HK-2 (cell line): Measurements from ENCODE around the gene ZNF625.

Source experiments
- DNase-seq: peaks from one replicate; pipeline ENCODE4 v3.0.0-alpha.2; 2018; ENCODE audit not compliant: unreplicated experiment

Gene ZNF625

DNA sequence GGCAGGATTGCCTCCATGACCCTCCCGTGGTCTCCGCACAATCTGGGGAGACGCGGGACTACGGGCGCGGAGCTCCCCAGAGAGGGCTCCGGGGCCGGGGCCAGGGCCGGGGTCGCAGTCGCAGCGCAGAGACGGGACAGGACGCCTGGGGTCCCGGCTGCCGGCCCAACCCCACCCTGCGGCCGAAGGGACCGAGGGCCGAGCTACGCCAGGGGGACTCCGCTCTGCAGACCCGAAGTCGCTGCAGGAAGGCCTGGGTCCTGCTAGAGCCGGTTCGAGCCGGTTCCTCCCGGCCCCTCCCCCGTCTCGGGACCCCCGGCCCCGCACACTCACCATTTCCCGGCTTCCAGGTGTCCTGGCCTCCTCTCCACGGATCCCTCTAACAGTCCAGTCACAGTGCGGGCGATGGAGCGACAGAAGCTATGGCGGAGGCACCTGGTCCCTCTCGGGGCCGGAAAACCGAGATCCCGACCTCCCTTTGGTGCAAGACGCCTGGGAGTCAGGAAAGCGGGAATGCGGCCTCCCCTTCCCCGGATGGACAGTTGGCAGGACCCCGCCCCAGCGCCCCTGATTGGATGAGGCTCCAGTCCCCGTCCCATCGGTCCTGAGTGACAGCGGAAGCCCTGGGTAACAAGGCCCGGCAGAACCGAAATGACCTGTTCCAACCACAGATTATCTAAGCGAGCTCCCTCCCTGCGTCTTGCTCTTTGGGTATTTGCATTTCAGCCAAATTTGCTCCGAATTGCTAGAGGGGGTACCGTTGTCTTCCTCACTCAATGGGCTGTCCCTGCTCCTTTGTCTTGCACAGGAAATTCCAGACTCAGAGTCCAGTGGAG, at the start of gene ZNF625:
Gene ZNF625 (minus strand): TSS at position 512 of the 836 bp plus-strand sequence. CDS start 176 bp downstream, at position 336.
- peak; percentile 91 for DNase-seq

DNA sequence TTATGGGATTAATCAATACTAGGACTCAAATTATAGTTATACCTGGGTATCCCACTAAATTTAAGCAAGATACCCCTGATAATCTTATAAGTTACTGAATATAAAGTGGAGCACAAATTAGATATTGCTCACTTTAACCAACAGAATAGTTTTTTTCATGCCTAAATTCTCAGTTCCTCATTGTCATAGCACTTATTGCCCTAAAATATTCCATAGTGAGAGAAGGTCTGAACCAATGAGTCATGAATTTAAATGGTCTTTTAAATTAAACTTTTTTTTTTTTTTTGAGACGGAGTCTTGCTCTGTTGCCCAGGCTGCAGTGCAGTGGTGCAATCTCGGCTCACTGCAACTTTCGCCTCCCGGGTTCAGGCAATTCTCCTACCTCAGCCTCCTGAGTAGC, 48.8 kb upstream of the ZNF625 start:
- no peak for DNase-seq

DNA sequence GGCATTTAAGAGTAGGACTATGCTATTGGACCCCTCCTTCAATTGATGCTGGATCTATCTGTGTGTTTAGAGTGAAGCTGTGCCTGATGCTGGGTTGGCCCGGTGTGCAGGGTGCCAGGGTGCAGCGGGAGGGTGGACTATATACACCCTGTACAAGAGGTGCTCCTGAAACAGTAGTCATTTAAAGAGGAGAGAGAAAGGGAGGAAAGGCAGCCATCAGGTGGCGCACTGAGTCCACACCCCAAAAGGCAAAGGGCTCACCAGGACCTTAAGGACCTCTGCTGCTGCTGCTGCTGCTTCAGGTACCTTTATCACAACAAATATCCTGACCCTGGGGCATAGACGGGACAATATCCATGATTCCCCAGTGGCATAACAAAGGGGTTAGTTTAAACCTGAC, 45.7 kb upstream of the ZNF625 start:
- DNase-seq = no peak

DNA sequence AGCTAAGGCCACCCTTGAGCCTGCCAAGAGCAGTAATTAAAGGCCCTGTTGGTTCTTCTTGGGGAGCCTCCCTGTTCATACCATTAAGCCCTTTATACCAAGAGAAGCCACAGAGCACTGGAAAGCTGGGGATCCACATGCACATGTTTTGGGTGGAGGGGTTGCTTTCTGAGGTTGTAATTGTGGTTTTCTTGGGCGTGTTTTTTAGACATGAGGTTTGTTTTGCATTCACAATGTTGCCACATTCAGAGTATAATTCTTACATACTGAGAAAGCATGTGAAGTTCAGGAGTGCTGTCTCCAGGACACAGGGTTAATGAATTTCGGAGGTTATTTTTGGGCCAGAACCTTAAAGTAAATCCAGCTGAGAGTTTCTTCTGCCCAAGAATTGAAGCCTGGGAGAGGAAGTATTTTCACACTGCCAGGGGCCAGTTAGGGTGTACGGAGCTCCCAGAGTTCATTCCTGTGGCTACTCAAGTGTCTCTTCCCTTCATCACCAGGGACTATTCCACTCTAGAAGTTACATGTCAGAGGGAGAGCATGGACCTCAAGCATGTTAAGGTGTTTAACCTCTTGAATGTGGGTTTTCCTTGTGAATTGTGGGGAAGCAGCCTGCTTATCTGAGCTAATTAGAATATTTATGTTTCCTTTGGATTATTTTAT, 43.4 kb upstream of the ZNF625 start:
- DNase-seq = no peak

GRCh38 chr19:12198136-12198535, 41.6 kb upstream of the ZNF625 start:
- no peak for DNase-seq

GRCh38 chr19:12194827-12195731, 38.5 kb upstream of the ZNF625 start:
- peak; percentile 50 for DNase-seq

DNA sequence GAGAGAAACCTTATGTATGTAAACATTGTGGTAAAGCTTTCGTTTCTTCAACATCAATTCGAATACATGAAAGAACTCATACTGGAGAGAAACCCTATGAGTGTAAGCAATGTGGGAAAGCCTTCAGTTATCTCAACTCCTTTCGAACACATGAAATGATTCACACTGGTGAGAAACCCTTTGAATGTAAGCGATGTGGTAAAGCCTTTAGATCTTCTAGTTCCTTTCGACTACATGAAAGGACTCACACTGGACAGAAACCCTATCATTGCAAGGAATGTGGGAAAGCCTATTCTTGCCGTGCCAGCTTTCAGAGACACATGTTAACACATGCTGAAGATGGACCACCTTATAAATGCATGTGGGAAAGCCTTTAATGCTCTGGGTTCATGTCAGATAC, 31.1 kb upstream of the ZNF625 start:
- no peak for DNase-seq

DNA sequence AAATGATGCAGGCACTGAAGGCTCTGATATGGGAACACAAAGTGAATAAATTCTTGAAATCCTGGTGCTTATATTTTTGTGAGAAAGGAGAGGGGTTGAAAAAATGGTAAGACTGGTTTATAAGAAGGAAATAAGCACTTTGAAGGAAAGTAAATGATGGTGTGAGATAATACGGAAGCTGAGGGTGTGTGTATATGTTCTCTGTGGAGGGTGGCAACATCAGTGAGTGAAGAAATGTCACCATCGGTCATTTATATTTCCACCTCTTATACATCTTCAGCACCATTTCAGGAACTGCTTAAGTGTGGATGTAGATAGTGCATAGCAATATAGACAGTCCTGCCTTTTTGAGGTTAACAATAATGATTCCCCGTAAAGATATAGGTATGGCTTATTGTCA, 23.8 kb upstream of the ZNF625 start:
- no peak for DNase-seq

DNA sequence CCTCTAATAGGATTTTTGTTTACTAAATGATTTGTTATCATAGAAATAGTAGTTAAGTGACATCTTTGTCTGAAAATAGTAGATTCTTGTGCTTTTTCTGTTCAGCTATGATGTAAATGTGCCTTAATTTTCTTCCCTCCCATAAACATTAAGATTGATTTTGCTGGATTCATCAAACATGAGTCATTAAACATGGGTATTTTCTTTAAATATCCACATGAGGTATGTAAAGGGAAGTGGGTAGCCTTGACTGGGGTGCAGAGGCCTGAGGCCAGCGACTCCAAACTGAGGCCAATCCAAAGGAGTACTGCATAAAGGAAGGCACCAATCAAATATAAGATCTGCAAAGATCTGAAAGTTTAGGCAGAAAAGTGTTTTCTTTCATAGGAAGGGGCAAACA, 10.1 kb upstream of the ZNF625 start:
- DNase-seq = no peak

GRCh38 chr19:12163826-12164225, 7.3 kb upstream of the ZNF625 start:
- no peak for DNase-seq

DNA sequence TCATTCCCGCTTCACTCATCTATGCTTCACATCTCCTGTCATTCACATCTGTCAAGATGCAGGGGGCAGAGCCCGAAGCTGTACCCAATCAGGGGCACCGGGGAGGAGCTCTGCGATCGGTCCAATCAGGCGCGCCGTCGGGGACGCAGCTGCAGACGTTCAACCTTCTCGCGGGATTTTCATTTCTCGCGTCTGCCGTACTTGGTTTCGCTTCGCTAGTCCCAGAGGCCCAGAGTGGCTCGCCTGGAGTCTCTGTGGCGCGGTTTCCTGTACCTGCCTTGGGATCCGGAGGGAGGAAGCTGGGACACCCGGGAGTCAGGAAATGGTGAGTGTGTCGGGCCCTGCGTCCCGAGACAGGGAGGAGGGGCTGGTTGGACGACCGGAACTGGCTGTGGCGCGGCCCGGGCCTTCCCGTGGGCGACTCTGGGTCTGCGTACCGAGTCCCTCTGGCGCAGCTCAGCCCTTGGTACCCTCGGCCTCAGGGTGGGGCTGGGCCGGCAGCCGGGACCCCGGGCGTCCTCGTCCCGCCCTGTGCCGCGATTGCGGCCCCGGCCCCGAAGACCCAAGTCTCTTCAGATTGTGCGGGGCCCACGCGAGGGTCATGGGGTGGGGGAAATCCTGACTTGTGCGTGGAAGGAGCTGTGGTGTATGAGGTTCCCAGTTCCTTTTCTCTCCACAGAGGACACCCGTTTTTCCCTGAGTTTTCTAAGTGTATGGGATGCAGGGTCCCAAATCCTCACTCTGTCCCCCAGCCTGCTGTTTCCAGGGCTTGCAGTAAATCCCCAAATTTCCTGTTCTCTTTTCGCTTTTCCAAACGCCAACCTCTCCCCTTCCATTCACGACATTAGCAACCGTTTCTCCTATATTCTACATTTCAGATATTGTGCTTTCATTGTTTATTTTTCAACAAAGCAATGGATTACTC, 6.6 kb upstream of the ZNF625 start, which contains the start of gene ZNF136:
Gene ZNF136 (plus strand): TSS at position 215 of the 925 bp plus-strand sequence. CDS start 108 bp downstream, at position 323.
- DNase-seq = peak; percentile 95

DNA sequence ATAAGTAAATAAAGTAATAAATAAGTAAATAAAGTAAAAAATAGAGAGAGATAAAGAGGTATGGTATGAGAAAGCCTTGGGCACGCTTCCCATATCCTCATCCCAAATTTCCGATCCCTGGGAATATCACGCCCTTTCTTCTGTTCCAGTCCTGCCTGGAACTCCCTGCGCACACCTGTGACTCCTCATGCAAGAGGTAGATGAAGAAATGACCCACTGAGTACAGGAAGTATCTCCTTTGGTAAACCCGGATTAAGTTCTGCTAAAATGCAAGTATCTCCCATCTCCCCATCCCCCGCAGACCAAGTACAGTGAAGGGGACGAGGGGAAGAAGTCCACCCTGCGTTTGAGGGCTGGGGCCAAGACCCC, 6.0 kb upstream of the ZNF625 start:
- DNase-seq = no peak

DNA sequence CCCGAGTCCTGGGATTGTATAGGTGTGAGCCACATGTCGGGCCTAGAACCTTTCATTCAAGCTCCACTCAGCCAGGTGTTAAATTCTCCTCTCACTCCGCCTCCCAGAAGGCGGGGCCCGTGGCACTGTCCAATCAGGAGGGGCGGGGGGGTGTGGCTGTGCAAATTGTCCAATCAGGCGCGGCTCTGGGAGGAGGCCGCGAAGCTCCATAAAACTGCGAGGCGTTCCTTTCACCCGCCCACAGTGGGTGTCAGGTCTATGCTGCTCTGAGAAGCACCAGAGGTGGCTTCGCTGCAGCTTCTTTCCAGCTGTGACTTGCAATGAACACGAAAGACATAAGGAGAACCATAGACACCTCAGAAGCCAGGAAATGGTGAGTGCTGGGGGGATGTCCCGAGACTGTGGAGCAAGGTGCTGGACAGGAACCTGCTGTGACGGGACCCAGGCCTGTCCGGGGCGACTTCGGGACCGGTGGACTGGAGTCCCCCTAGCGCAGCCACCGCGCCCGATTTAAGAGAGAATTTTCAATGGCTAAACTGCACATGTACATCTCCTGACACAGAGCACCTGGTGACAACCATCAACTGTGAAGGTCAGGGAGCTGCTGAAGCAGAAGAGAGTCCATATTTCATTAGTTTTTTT, 3.4 kb upstream of the ZNF625 start:
- DNase-seq = no peak

- DNase-seq = no peak
These were observed 1.1 kb downstream of the ZNF625 start for GRCh38 chr19:12155324-12155860.

GRCh38 chr19:12145348-12145747, 11.2 kb downstream of the ZNF625 start:
- DNase-seq = no peak

GRCh38 chr19:12141405-12141736, 15.2 kb downstream of the ZNF625 start:
- DNase-seq = no peak

DNA sequence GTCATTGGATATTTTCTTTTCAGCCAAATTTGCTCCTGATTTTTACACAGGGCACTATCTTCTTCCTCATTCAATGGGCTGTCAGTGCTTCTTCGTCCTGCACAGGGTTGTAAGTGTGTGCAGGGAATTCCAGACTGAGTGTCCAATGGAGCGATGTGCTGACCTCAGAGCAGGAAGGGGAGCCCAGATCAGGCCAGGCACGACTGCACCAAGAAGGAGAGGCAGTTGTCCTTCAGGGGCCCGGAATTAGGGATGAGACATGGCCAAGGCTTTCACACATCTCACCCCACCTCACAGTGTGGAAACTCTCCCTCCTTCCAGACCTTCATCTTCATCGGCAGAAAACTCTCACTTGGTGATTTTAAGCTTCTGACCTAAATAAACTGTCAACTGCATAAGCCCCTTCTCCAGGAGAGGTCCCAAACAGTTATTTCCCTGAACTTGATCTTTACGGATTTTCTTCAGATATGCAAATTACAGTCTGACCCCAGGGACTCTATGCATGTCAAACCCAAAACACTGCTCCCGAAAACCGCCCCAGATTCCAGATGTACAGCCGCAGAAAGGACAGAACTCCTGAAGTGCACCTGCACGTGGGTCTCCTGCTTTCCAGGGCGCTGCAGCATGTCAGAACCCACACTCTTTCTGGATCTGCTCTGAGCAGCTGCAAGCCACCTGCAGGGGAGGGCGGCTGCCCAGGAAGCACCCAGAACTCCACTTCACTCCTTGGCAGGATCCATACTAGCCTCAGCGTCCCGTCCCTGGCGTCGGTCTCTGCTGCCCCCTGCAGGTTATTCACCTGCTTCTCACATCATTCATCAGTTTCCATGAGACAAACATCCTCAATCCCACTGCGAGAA, 15.8 kb downstream of the ZNF625 start:
- DNase-seq = peak; percentile 60

DNA sequence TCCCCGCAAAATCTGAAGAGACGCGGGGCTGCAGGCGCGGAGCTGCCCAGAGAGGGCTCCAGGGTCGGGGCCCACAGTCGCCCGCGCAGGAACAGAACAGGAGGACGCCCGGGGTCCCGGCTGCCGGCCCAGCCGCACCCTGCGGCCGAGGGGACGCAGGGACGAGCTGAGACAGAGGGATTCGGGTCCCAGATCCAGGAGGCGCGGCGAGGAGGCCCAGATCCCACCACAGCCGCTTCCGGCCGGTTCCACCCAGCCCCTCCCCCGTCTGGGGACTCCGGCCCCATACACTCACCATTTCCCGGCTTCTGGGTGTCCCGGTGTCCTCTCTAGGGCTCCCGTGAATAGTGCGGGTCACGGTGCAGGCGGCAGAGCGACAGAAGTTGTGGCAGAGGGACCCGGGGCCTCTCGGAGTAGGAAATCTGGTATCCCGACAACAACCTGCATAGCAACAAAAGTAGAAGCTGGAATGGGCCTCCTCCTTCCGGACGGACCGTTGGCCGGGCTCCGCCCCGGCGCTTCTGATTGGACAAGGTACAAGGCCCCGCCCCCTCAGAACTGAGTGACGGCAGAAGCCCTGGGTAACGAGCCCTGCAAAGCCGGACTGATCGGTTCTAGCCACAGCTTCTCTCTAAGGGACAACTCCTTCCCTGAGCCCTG, 16.5 kb downstream of the ZNF625 start, which contains the start of gene ZNF20:
Gene ZNF20 (minus strand): TSS at position 466 of the 660 bp plus-strand sequence. CDS start 168 bp downstream, at position 298.
- peak; percentile 92 for DNase-seq

DNA sequence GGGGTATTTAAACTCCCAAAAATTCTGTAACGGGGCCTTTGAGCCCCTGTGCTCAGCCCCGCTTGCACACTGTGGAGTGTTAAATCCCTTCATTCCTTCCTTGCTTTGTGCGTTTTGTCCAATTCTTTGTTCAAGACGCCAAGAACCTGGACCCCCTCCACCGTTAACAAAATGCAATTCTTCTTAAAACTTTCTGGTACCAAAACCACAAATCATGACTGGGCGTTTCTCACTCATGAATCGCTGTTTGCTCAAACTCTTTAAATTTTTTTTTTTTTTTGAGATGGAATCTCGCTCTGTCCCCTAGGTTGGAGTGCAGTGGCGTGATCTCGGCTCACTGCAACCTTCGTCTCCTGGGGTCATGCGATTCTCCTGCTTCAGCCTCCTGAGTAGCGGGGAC, 17.3 kb downstream of the ZNF625 start:
- no peak for DNase-seq
